ENCODE results near the gene TIAM2.

DNA sequence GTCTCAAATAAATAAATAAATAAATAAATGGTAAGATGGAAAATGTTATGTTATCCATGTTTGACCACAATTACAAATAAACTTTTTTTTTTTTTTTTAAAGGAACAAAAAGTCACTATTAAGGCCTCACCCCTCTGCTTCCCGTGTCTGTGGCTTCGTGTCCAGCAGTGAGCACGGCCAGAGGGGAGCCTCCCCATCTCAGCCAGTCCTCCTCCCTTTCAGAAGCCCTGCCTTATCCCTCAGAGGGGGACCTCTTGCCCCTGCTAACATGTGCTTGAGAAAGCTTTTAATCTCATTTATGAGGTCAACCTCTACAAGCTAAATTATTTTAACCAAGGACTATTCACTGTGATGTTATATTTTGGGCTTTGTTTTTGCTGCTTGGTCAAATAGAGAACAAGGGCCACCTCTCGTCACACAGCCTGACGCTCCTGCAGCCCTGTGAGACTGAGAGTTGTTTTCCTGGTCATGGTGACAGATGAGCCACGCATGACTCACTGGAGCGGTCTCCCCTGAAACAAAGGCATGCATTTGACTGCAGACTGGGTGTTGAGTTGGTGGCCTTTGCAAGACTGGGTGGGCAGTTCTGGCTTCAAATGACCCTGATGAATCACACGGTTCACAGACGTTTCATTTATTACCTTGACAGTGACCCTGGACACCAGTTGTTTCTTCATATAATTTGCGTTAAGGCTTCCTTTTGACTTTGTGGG is 131.8 kb downstream of the TIAM2 start:
- TF ChIP-seq POLR2AphosphoS5 (IDR thresholded peaks at IDR 0.05) (no peak), POLR2A (IDR thresholded peaks at IDR 0.05) (no peak)

All from upper lobe of left lung (tissue), 4 donors.